ENCODE results near the gene FBXO36.

DNA sequence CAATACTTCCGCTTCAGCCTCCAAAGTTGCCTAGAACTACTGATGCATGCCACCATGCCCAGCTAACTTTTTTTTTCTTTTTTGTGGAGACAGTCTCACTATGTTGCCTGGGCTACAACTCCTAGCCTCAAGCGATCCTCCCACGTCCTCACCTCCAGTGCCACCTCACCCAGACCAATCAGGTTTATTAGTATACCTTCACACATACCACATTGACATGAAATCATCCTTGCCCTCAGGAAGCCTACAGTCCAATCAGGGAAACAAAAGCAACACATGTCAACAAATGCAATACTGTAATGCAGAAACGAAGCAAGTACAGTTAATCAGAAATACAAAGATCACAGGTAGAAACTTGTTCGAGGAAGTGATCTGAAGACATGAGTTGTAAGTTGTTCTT lies 4.5 kb upstream of the FBXO36 start:
- no peak for TF ChIP-seq POLR2A (IDR thresholded peaks at IDR 0.05)
- TF ChIP-seq, protein P1, sequence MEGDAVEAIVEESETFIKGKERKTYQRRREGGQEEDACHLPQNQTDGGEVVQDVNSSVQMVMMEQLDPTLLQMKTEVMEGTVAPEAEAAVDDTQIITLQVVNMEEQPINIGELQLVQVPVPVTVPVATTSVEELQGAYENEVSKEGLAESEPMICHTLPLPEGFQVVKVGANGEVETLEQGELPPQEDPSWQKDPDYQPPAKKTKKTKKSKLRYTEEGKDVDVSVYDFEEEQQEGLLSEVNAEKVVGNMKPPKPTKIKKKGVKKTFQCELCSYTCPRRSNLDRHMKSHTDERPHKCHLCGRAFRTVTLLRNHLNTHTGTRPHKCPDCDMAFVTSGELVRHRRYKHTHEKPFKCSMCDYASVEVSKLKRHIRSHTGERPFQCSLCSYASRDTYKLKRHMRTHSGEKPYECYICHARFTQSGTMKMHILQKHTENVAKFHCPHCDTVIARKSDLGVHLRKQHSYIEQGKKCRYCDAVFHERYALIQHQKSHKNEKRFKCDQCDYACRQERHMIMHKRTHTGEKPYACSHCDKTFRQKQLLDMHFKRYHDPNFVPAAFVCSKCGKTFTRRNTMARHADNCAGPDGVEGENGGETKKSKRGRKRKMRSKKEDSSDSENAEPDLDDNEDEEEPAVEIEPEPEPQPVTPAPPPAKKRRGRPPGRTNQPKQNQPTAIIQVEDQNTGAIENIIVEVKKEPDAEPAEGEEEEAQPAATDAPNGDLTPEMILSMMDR (IDR thresholded peaks at IDR 0.05 in 8 of 11, conservative IDR thresholded peaks at IDR 0.05 in 3 of 11): no peak

Data from spleen (tissue), 7 donors.